Tibial nerve (tissue), 4 donors: ENCODE measurements around the gene PRKCD.

Experiments
- EP300 ChIP-seq, 2 donors: sonication (generic); formaldehyde crosslinking; IDR thresholded peaks; one replicate each; pipeline ENCODE4 v1.6.1; 2017; ENCODE audit warnings: antibody characterized with exemption in 2 of 2, mild to moderate bottlenecking in 1 of 2
- POLR2A ChIP-seq, 2 donors: fragments of 450-650 bp; IDR thresholded peaks; one replicate each; pipeline ENCODE4 v1.6.1; 2017; ENCODE audit warnings: antibody characterized with exemption in 2 of 2, mild to moderate bottlenecking in 2 of 2, moderate library complexity in 2 of 2
- TF ChIP-seq, protein P1 (sequence below), 5 experiments: fragments of 200-600 bp in 3 of 5; fragments of 450-650 bp in 2 of 5; sonication (generic) in 3 of 5; IDR thresholded peaks; one replicate each; pipeline ENCODE4 v1.5.1; 2016 to 2019; ENCODE audit warnings: antibody characterized with exemption in 5 of 5, mild to moderate bottlenecking in 3 of 5, moderate library complexity in 2 of 5

DNA sequence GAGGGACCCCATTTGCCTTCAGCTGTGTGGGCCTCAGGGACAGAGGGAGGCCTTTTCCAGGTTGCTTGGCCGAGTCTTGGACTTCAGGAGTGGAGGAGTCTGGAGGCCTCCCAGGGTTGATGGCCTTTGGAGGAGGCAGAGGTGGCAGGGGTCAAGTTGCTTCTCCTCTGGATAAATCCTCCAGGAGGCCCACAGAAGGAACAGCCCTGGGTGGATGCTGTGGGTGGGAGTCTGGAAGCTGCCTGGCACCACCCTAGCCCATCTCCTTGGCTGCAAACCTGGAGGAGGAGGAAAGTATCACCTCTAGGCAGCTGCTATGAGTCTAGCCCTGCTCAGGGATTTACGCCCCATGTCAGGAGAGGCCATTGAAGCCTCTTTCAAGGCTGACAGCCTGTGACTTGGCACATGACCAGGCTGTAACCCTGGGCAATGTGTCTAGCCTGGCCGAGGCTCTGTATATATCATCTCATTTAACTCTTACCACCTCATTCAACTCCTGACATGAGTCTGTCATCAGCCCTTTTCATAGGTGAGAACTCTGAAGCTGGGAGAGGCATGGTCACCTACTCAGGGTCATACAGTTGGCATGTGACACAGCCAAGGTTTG, 2.9 kb upstream of the PRKCD start:
- TF ChIP-seq, protein P1, sequence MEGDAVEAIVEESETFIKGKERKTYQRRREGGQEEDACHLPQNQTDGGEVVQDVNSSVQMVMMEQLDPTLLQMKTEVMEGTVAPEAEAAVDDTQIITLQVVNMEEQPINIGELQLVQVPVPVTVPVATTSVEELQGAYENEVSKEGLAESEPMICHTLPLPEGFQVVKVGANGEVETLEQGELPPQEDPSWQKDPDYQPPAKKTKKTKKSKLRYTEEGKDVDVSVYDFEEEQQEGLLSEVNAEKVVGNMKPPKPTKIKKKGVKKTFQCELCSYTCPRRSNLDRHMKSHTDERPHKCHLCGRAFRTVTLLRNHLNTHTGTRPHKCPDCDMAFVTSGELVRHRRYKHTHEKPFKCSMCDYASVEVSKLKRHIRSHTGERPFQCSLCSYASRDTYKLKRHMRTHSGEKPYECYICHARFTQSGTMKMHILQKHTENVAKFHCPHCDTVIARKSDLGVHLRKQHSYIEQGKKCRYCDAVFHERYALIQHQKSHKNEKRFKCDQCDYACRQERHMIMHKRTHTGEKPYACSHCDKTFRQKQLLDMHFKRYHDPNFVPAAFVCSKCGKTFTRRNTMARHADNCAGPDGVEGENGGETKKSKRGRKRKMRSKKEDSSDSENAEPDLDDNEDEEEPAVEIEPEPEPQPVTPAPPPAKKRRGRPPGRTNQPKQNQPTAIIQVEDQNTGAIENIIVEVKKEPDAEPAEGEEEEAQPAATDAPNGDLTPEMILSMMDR (IDR thresholded peaks at IDR 0.05): no peak
- TF ChIP-seq EP300 (IDR thresholded peaks at IDR 0.05): no peak
- no peak for TF ChIP-seq POLR2A (IDR thresholded peaks at IDR 0.05)
